OCI-LY7 (cell line): ENCODE measurements around the gene IKZF1. TPM values are rescaled to one million over a fixed set of nuclear protein-coding genes. Genes with fewer than 3 reads are reported as not detected.

Source experiments
- BruUV-seq: library from RNA; stranded (reverse); fragments of 400-500 nt; replicated peaks from 2 replicates; lab custom pipeline; 2021; lab: Mats Ljungman, UMichigan
- CTCF ChIA-PET: fragments of 300-600 bp; sonication (Branson Sonifier 250); formaldehyde crosslinking; loops from one replicate; lab custom pipeline; 2022; ENCODE audit warnings: antibody characterized with exemption; ENCODE audit not compliant: unreplicated experiment; lab: Charles Lee
- POLR2A ChIA-PET: fragments of 300-600 bp; sonication (Branson Sonifier 250); formaldehyde crosslinking; loops from one replicate; lab custom pipeline; 2022; ENCODE audit warnings: antibody characterized with exemption; lab: Charles Lee
- DNase-seq: peaks from one replicate; pipeline ENCODE4 v3.0.0-alpha.2; 2015; ENCODE audit warnings: low spot score
- H2AFZ ChIP-seq: fragments of 200-600 bp; sonication (generic), shearing (Covaris generic); 2 replicates; pipeline ENCODE4 v1.6.1; 2014; ENCODE audit warnings: mild to moderate bottlenecking, antibody characterized with exemption, low read length, moderate library complexity
- H3K27ac ChIP-seq: fragments of 200-600 bp; sonication (generic); 2 replicates; pipeline ENCODE4 v1.5.1; 2014; ENCODE audit warnings: mixed run types, low read depth, mild to moderate bottlenecking, moderate library complexity, low read length, inconsistent platforms; ENCODE audit not compliant: poor library complexity, severe bottlenecking
- H3K36me3 ChIP-seq: fragments of 200-600 bp; sonication (generic); 2 replicates; pipeline ENCODE4 v1.6.1; 2014; ENCODE audit warnings: mild to moderate bottlenecking, antibody characterized with exemption, low read length, moderate library complexity, mixed read lengths; ENCODE audit not compliant: insufficient read depth
- H3K4me1 ChIP-seq: fragments of 200-600 bp; sonication (generic); 2 replicates; pipeline ENCODE4 v1.5.1; 2014; ENCODE audit warnings: mild to moderate bottlenecking, low read length; ENCODE audit not compliant: insufficient read depth, poor library complexity, severe bottlenecking
- H3K4me2 ChIP-seq: fragments of 200-600 bp; sonication (generic); 2 replicates; pipeline ENCODE4 v1.6.1; 2014; ENCODE audit warnings: mild to moderate bottlenecking, low read length
- H3K4me3 ChIP-seq: fragments of 200-600 bp; sonication (generic); 2 replicates; pipeline ENCODE4 v1.5.1; 2014; ENCODE audit warnings: mild to moderate bottlenecking, low read depth, low read length; ENCODE audit not compliant: poor library complexity, severe bottlenecking
- H3K79me2 ChIP-seq: fragments of 200-600 bp; sonication (generic); 2 replicates; pipeline ENCODE4 v1.6.1; 2016; ENCODE audit warnings: low read depth, mild to moderate bottlenecking, low read length, moderate library complexity, mixed read lengths; ENCODE audit not compliant: insufficient read depth
- H3K9me2 ChIP-seq: fragments of 200-600 bp; sonication (generic); 2 replicates; pipeline ENCODE4 v1.6.1; 2016; ENCODE audit warnings: mild to moderate bottlenecking, low read length, mixed read lengths; ENCODE audit not compliant: insufficient read depth
- H3K9me3 ChIP-seq: fragments of 200-600 bp; sonication (generic); 2 replicates; pipeline ENCODE4 v1.6.1; 2014; ENCODE audit warnings: mild to moderate bottlenecking, mixed run types, low read length, mixed read lengths
- H4K20me1 ChIP-seq: fragments of 200-600 bp; sonication (generic); 2 replicates; pipeline ENCODE4 v1.6.1; 2014; ENCODE audit warnings: mild to moderate bottlenecking, antibody characterized with exemption, low read length, moderate library complexity, mixed read lengths; ENCODE audit not compliant: insufficient read depth
- EZH2phosphoT487 ChIP-seq: fragments of 200-600 bp; sonication (generic); IDR thresholded peaks from 2 replicates; pipeline ENCODE4 v1.6.1; 2018; ENCODE audit warnings: low read depth, borderline replicate concordance, mild to moderate bottlenecking, mixed run types, antibody characterized with exemption, low read length, moderate library complexity, mixed read lengths
- intact Hi-C: fragments of 100-400 bp; cut with micrococcal nuclease; formaldehyde crosslinking; loops from one replicate; pipeline ENCODE4 v1.10.0; 2022; ENCODE audit not compliant: unreplicated experiment
- total RNA-seq, 2 experiments: library from RNA; depleted of rRNA in 1 of 2; stranded (reverse); fragments of >200 nt in 1 of 2; shearing (Covaris generic) in 1 of 2; gene quantifications; 2 replicates each; pipeline ENCODE4 v1.2.3, GENCODE V29; 2014 to 2022
- TF ChIP-seq, protein P1 (sequence below): fragments of 200-600 bp; sonication (generic); conservative IDR thresholded peaks from 2 replicates; pipeline ENCODE4 v1.5.1; 2014; ENCODE audit warnings: mild to moderate bottlenecking, antibody characterized with exemption, low read length, moderate library complexity, mixed read lengths

The IKZF1 gene
- total RNA-seq, 2 experiments from 2014 or later = 108 to 161 TPM

DNA sequence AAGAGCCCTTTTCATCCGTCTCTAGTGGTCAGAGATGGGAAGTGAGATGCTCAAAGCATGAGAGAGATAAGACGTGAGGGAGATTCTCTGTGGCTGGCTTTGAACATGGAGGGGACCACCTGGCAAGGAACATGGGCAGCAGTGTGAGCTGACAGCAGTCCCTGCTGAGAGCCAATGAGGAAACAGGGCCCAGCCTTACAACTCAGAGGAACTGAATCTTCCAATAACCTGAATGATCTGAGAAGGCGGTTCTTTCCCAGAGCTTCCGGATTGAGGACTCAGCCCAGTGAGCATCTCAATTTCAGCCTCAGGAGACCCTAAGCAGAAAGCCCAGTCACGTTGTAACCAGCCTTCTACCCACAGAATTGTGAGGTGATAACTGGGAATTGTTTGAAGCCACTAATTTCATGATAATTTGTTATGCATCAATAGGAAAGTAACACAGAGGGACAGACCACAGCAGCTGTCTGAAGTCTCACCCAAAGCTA, 33.9 kb upstream of the IKZF1 start:
- peak overlapping the region; percentile 21; the same call in 1 of the 2 replicates for H3K4me2 ChIP-seq
- no peak for DNase-seq
- peaks cover 100% of the 10 kb centered on the region for H3K4me1 ChIP-seq

DNA sequence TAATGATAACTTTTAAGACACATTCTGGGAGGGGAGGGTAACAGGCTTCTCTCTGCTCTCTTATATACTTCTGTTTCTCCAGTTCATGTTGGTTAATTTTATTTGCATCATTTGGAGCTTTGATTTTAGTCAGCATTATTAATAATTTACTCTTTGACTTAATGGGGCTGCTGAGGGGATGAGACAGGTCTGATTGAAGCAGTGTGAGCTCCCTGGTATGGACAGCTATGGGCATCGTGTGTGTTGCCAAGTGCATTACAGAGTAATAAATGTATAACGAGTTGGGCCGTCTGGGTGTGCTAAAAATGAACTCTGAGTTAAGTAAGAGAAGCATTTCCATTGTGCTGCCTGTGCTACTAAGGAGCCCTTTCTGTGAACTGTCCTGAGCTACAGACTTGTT, 31.7 kb upstream of the IKZF1 start:
- POLR2A ChIA-PET = interaction anchor here (0.7 to 4.0 kb wide), 12 partner anchors 9 to 131 kb away, joined by 3 to 18 read pairs (median 4); no protein-coding TSS in a partner anchor
- peak overlapping the region; percentile 34 for H3K4me2 ChIP-seq
- H3K79me2 ChIP-seq = no peaks in the 10 kb centered on the region
- no TSS peak for BruUV-seq
- peak overlapping the region; percentile 51; the same call in 1 of the 2 replicates for H2AFZ ChIP-seq
- no peak overlapping the region for H3K27ac ChIP-seq
- H3K9me3 ChIP-seq = peaks cover 8% of the 10 kb centered on the region; the same call in 1 of the 2 replicates
- no peak for TF ChIP-seq EZH2phosphoT487
- TF ChIP-seq, protein P1, sequence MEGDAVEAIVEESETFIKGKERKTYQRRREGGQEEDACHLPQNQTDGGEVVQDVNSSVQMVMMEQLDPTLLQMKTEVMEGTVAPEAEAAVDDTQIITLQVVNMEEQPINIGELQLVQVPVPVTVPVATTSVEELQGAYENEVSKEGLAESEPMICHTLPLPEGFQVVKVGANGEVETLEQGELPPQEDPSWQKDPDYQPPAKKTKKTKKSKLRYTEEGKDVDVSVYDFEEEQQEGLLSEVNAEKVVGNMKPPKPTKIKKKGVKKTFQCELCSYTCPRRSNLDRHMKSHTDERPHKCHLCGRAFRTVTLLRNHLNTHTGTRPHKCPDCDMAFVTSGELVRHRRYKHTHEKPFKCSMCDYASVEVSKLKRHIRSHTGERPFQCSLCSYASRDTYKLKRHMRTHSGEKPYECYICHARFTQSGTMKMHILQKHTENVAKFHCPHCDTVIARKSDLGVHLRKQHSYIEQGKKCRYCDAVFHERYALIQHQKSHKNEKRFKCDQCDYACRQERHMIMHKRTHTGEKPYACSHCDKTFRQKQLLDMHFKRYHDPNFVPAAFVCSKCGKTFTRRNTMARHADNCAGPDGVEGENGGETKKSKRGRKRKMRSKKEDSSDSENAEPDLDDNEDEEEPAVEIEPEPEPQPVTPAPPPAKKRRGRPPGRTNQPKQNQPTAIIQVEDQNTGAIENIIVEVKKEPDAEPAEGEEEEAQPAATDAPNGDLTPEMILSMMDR = no peak
- H3K4me1 ChIP-seq = peaks cover 98% of the 10 kb centered on the region
- no peaks in the 10 kb centered on the region for H3K9me2 ChIP-seq
- peaks cover 6% of the 10 kb centered on the region; the same call in 1 of the 2 replicates for H3K36me3 ChIP-seq
- H3K4me3 ChIP-seq = no peak overlapping the region
- DNase-seq = no peak
- H4K20me1 ChIP-seq = no peaks in the 10 kb centered on the region
- intact Hi-C loops = no loop called here
- CTCF ChIA-PET = interaction anchor here (1.5 to 2.7 kb wide), 2 partner anchors 9 to 38 kb away, joined by 3 to 9 read pairs; no protein-coding TSS in a partner anchor

More for the DNA sequence above, 33.9 kb upstream of the IKZF1 start:
- BruUV-seq = no TSS peak
- no peaks in the 10 kb centered on the region for H3K9me2 ChIP-seq
- H3K4me3 ChIP-seq = peak overlapping the region; percentile 2
- ChIA-PET CTCF (no interaction called here), POLR2A (interaction anchor here (0.6 to 6.8 kb wide), 2 partner anchors 11 to 65 kb away, joined by 3 to 57 read pairs; no protein-coding TSS in a partner anchor)
- no peaks in the 10 kb centered on the region for H4K20me1 ChIP-seq
- no peaks in the 10 kb centered on the region for H3K79me2 ChIP-seq
- H3K9me3 ChIP-seq = peaks cover 8% of the 10 kb centered on the region; the same call in 1 of the 2 replicates
- H3K27ac ChIP-seq = peak overlapping the region; percentile 85
- peak overlapping the region; percentile 50; the same call in 1 of the 2 replicates for H2AFZ ChIP-seq
- intact Hi-C loops = no loop called here
- TF ChIP-seq, protein P1 = no peak
- no peak for TF ChIP-seq EZH2phosphoT487
- peaks cover 6% of the 10 kb centered on the region; the same call in 1 of the 2 replicates for H3K36me3 ChIP-seq
